HCT116 (cell line): ENCODE data around the gene GRM8.

ENCODE experiments used
- ATF3 ChIP-seq: IDR thresholded peaks from 2 replicates; pipeline ENCODE4 v1.6.1; 2012
- CTCF ChIP-seq, 3 experiments: fragments of 200-600 bp in 1 of 3; sonication (generic) in 1 of 3; IDR thresholded peaks in 2 of 3; conservative IDR thresholded peaks in 1 of 3; 2 replicates each; pipeline ENCODE4 v1.5.1; 2012 to 2017; ENCODE audit warnings: low read depth in 2 of 3, low read length in 2 of 3, antibody characterized with exemption in 1 of 3, borderline replicate concordance in 1 of 3, control low read depth in 1 of 3, mild to moderate bottlenecking in 1 of 3, mixed read lengths in 1 of 3, mixed run types in 1 of 3, moderate library complexity in 1 of 3; ENCODE audit not compliant: insufficient read depth in 1 of 3
- EZH2 ChIP-seq: fragments of 200-600 bp; sonication (generic); IDR thresholded peaks from 2 replicates; pipeline ENCODE4 v1.6.1; 2017; ENCODE audit warnings: antibody characterized with exemption, mixed run types
- EZH2phosphoT487 ChIP-seq: fragments of 200-600 bp; IDR thresholded peaks from 2 replicates; pipeline ENCODE4 v1.6.1; 2018; ENCODE audit warnings: antibody characterized with exemption, borderline replicate concordance
- MAX ChIP-seq: IDR thresholded peaks from 2 replicates; pipeline ENCODE4 v1.6.1; 2012
- POLR2A ChIP-seq: IDR thresholded peaks from 2 replicates; pipeline ENCODE4 v1.7.0; 2011; ENCODE audit warnings: borderline replicate concordance; ENCODE audit not compliant: insufficient read depth, insufficient read length; ENCODE audit errors: extremely low read depth
- POLR2AphosphoS5 ChIP-seq: IDR thresholded peaks from 2 replicates; pipeline ENCODE4 v1.6.1; 2011; ENCODE audit warnings: mild to moderate bottlenecking, low read depth, low read length, moderate library complexity
- RAD21 ChIP-seq: IDR thresholded peaks from 2 replicates; pipeline ENCODE4 v1.6.1; 2012; ENCODE audit warnings: low read depth, mild to moderate bottlenecking
- SIN3A ChIP-seq: IDR thresholded peaks from 2 replicates; pipeline ENCODE4 v1.6.1; 2012; ENCODE audit warnings: low read depth
- ZFX ChIP-seq: fragments of 450-650 bp; IDR thresholded peaks from 2 replicates; pipeline ENCODE4 v1.6.1; 2017

- no peak for TF ChIP-seq ZFX
- no peak for TF ChIP-seq POLR2AphosphoS5
- TF ChIP-seq CTCF (IDR thresholded peaks at IDR 0.05 in 2 of 3, conservative IDR thresholded peaks at IDR 0.05 in 1 of 3; ENCODE audit: borderline replicate concordance in 1 of 3, insufficient read depth in 1 of 3, low read depth in 2 of 3, low read length in 2 of 3), result no peak
- TF ChIP-seq EZH2, result no peak
- TF ChIP-seq ATF3, result no peak
- TF ChIP-seq POLR2A, result no peak
- no peak for TF ChIP-seq MAX
- no peak for TF ChIP-seq SIN3A
- no peak for TF ChIP-seq RAD21
- TF ChIP-seq EZH2phosphoT487, result no peak
Measured at GRCh38 chr7:126842451-126842850, 410.3 kb downstream of the GRM8 start.
